Measurements from ENCODE around the gene GLOD4.
"Not testable (repeated sequence)": the region's sequence is repeated elsewhere in the genome, so short reads cannot be mapped to it uniquely, and the experiment has no call there.

Gene GLOD4

GRCh38 chr17:804541-805435, 22.7 kb upstream of the GLOD4 start:
- DNase-seq = no peak
- in situ Hi-C loops (cut with HindIII; ENCODE audit: low pct_ligation_motif_present, low pct_unique_long_range_greater_than_20kb, low sequenced_read_pairs) = no loop called here

- DNase-seq = no peak
- in situ Hi-C loops (cut with HindIII; ENCODE audit: low pct_ligation_motif_present, low pct_unique_long_range_greater_than_20kb, low sequenced_read_pairs) = no loop called here
These were observed 21.1 kb upstream of the GLOD4 start for GRCh38 chr17:802901-803881.

GRCh38 chr17:802481-802880, 20.4 kb upstream of the GLOD4 start:
- no peak for DNase-seq
- in situ Hi-C loops (cut with HindIII; ENCODE audit: low pct_ligation_motif_present, low pct_unique_long_range_greater_than_20kb, low sequenced_read_pairs) = no loop called here

- no peak for DNase-seq
- in situ Hi-C loops (cut with HindIII; ENCODE audit: low pct_ligation_motif_present, low pct_unique_long_range_greater_than_20kb, low sequenced_read_pairs) = no loop called here
These were observed 19.6 kb upstream of the GLOD4 start for GRCh38 chr17:801660-802059.

GRCh38 chr17:800446-801242, 18.6 kb upstream of the GLOD4 start:
- in situ Hi-C loops (cut with HindIII; ENCODE audit: low pct_ligation_motif_present, low pct_unique_long_range_greater_than_20kb, low sequenced_read_pairs) = no loop called here
- no peak for DNase-seq

GRCh38 chr17:799261-799660, 17.2 kb upstream of the GLOD4 start:
- no peak for DNase-seq
- in situ Hi-C loops (cut with HindIII; ENCODE audit: low pct_ligation_motif_present, low pct_unique_long_range_greater_than_20kb, low sequenced_read_pairs) = loop anchor here (25.0 kb wide), 1 partner anchor 188 kb away; the partner anchor contains the start of genes NXN and TIMM22

GRCh38 chr17:798246-798645, 16.2 kb upstream of the GLOD4 start:
- in situ Hi-C loops (cut with HindIII; ENCODE audit: low pct_ligation_motif_present, low pct_unique_long_range_greater_than_20kb, low sequenced_read_pairs) = loop anchor here (25.0 kb wide), 1 partner anchor 189 kb away; the partner anchor contains the start of genes NXN and TIMM22
- no peak for DNase-seq

- DNase-seq = no peak
- in situ Hi-C loops (cut with HindIII; ENCODE audit: low pct_ligation_motif_present, low pct_unique_long_range_greater_than_20kb, low sequenced_read_pairs) = loop anchor here (25.0 kb wide), 1 partner anchor 190 kb away; the partner anchor contains the start of genes NXN and TIMM22
These were observed 15.3 kb upstream of the GLOD4 start for GRCh38 chr17:797236-797840.

GRCh38 chr17:796609-797008, 14.5 kb upstream of the GLOD4 start:
- in situ Hi-C loops (cut with HindIII; ENCODE audit: low pct_ligation_motif_present, low pct_unique_long_range_greater_than_20kb, low sequenced_read_pairs) = loop anchor here (25.0 kb wide), 1 partner anchor 191 kb away; the partner anchor contains the start of genes NXN and TIMM22

GRCh38 chr17:795721-796120, 13.6 kb upstream of the GLOD4 start:
- in situ Hi-C loops (cut with HindIII; ENCODE audit: low pct_ligation_motif_present, low pct_unique_long_range_greater_than_20kb, low sequenced_read_pairs) = loop anchor here (25.0 kb wide), 1 partner anchor 192 kb away; the partner anchor contains the start of genes NXN and TIMM22
- no peak for DNase-seq

More at GRCh38 chr17:796609-797008, 14.5 kb upstream of the GLOD4 start:
- DNase-seq = no peak

- no peak for DNase-seq
- in situ Hi-C loops (cut with HindIII; ENCODE audit: low pct_ligation_motif_present, low pct_unique_long_range_greater_than_20kb, low sequenced_read_pairs) = loop anchor here (25.0 kb wide), 1 partner anchor 192 kb away; the partner anchor contains the start of genes NXN and TIMM22
These were observed 13.2 kb upstream of the GLOD4 start for GRCh38 chr17:795276-795675.

GRCh38 chr17:794876-795275, 12.8 kb upstream of the GLOD4 start:
- in situ Hi-C loops (cut with HindIII; ENCODE audit: low pct_ligation_motif_present, low pct_unique_long_range_greater_than_20kb, low sequenced_read_pairs) = loop anchor here (25.0 kb wide), 1 partner anchor 192 kb away; the partner anchor contains the start of genes NXN and TIMM22
- DNase-seq = peak; percentile 80

- in situ Hi-C loops (cut with HindIII; ENCODE audit: low pct_ligation_motif_present, low pct_unique_long_range_greater_than_20kb, low sequenced_read_pairs) = loop anchor here (25.0 kb wide), 1 partner anchor 195 kb away; the partner anchor contains the start of genes NXN and TIMM22
- DNase-seq = peak; percentile 19
These were observed 10.2 kb upstream of the GLOD4 start for GRCh38 chr17:792277-792676.

- no peak for DNase-seq
- in situ Hi-C loops (cut with HindIII; ENCODE audit: low pct_ligation_motif_present, low pct_unique_long_range_greater_than_20kb, low sequenced_read_pairs) = loop anchor here (25.0 kb wide), 1 partner anchor 195 kb away; the partner anchor contains the start of genes NXN and TIMM22
These were observed 9.7 kb upstream of the GLOD4 start for GRCh38 chr17:791829-792228.

GRCh38 chr17:790874-791247, 8.8 kb upstream of the GLOD4 start:
- DNase-seq = not testable (repeated sequence)
- in situ Hi-C loops (cut with HindIII; ENCODE audit: low pct_ligation_motif_present, low pct_unique_long_range_greater_than_20kb, low sequenced_read_pairs) = loop anchor here (25.0 kb wide), 1 partner anchor 196 kb away; the partner anchor contains the start of genes NXN and TIMM22

GRCh38 chr17:789931-790873, 8.1 kb upstream of the GLOD4 start:
- DNase-seq = not testable (repeated sequence)
- in situ Hi-C loops (cut with HindIII; ENCODE audit: low pct_ligation_motif_present, low pct_unique_long_range_greater_than_20kb, low sequenced_read_pairs) = loop anchor here (25.0 kb wide), 1 partner anchor 197 kb away; the partner anchor contains the start of genes NXN and TIMM22

Measured in ACHN (cell line).